Stimulated activated memory B cell treated with anti-CD40 and anti-IgM and Interleukin-4, amounts not matched to agents 10 μg/mL and 1 μg/mL and 100 μg/mL, for 72 hours (primary cell): ENCODE measurements around the gene OR2T33.
"Not testable (repeated sequence)": the region's sequence is repeated elsewhere in the genome, so short reads cannot be mapped to it uniquely, and the experiment has no call there.

Source experiments
- ATAC-seq: fragments of 150-1000 bp; cut with Tn5 transposase; 2 replicates; pipeline ENCODE4 v1.10.0; 2021
- H3K27ac Mint-ChIP-seq: one replicate; pipeline ENCODE4 v1.8.0; 2022; ENCODE audit warnings: mild to moderate bottlenecking, mixed read lengths
- H3K27me3 Mint-ChIP-seq: one replicate; pipeline ENCODE4 v1.8.0; 2022; ENCODE audit warnings: mixed read lengths
- H3K36me3 Mint-ChIP-seq: one replicate; pipeline ENCODE4 v1.8.0; 2022; ENCODE audit warnings: mixed read lengths
- H3K4me1 Mint-ChIP-seq: one replicate; pipeline ENCODE4 v1.8.0; 2022; ENCODE audit warnings: mixed read lengths
- H3K4me3 Mint-ChIP-seq: one replicate; pipeline ENCODE4 v1.8.0; 2022; ENCODE audit warnings: mild to moderate bottlenecking, moderate library complexity, mixed read lengths
- H3K9me3 Mint-ChIP-seq: one replicate; pipeline ENCODE4 v1.8.0; 2022; ENCODE audit warnings: mixed read lengths

Gene OR2T33

GRCh38 chr1:248277876-248278275, at the start of gene OR2T33:
Gene OR2T33 (minus strand): TSS chr1:248277976. CDS start chr1:248273814, 4,162 bp downstream.
- Mint-ChIP-seq H3K4me3 (no peak within 1 kb of the TSS), H3K36me3 (no peaks in the 10 kb centered on the region), H3K27me3 (no peaks in the 10 kb centered on the region), H3K27ac (no peak within 1 kb of the TSS), H3K9me3 (peaks cover 3% of the 10 kb centered on the region), H3K4me1 (no peaks in the 10 kb centered on the region)
- ATAC-seq: no peak

GRCh38 chr1:248324468-248324867, 46.7 kb upstream of the OR2T33 start, which contains the start of gene OR2M7:
Gene OR2M7 (minus strand): TSS chr1:248324568. CDS start chr1:248324568, 0 bp downstream.
- Mint-ChIP-seq H3K9me3 (no peaks in the 10 kb centered on the region), H3K27ac (no peak within 1 kb of the TSS), H3K27me3 (peaks cover 28% of the 10 kb centered on the region), H3K4me3 (no peak within 1 kb of the TSS), H3K4me1 (no peaks in the 10 kb centered on the region), H3K36me3 (no peaks in the 10 kb centered on the region)
- ATAC-seq: no peak

DNA sequence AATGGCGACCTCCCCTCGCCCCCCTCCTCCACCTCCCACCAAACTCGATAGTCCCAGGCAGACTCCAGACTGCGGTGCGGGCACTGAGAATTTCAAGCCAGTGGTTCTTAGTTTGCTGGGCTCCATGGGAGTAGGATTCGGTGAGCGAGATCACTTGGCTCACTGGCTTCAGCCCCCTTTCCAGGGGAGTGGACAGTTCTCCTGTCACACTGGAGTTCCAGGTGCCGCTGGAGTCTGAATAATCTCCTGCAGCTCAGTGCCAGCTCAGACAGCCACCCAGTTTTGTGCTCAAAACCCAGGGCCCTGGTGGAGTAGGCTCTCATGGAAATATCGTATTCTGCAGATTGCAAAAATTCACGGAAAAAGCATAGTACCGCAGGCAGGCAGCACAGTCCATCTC, 39.0 kb upstream of the OR2T33 start:
- no peak for ATAC-seq
- H3K4me3 Mint-ChIP-seq: no peak overlapping the region
- H3K4me1 Mint-ChIP-seq: no peaks in the 10 kb centered on the region
- peaks cover 18% of the 10 kb centered on the region for H3K9me3 Mint-ChIP-seq
- peaks cover 65% of the 10 kb centered on the region for H3K27me3 Mint-ChIP-seq
- no peaks in the 10 kb centered on the region for H3K36me3 Mint-ChIP-seq
- H3K27ac Mint-ChIP-seq: no peak overlapping the region

DNA sequence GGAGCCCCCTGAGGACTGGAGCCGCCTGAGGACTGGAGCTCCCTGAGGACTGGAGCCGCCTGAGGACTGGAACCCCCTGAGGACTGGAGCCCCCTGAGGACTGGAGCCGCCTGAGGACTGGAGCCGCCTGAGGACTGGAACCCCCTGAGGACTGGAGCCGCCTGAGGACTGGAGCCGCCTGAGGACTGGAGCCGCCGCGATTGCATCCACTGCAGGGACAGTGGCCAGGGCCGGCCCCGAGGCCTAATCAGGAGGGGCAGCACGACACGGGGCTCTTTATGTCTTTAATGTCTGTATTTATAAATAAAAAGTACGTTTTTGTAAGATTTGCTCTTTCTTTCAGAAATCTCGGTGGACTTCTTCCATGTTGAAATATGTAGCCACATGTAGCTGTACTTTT, 29.0 kb upstream of the OR2T33 start:
- H3K27ac Mint-ChIP-seq, H3K4me3 Mint-ChIP-seq, ATAC-seq, H3K36me3 Mint-ChIP-seq, H3K9me3 Mint-ChIP-seq, H3K27me3 Mint-ChIP-seq, H3K4me1 Mint-ChIP-seq: not testable (repeated sequence)

GRCh38 chr1:248306103-248306502, 28.3 kb upstream of the OR2T33 start:
- no peaks in the 10 kb centered on the region for H3K27me3 Mint-ChIP-seq
- no peak for ATAC-seq
- no peak overlapping the region for H3K27ac Mint-ChIP-seq
- H3K36me3 Mint-ChIP-seq: no peaks in the 10 kb centered on the region
- H3K9me3 Mint-ChIP-seq: no peaks in the 10 kb centered on the region
- no peak overlapping the region for H3K4me3 Mint-ChIP-seq
- no peaks in the 10 kb centered on the region for H3K4me1 Mint-ChIP-seq

DNA sequence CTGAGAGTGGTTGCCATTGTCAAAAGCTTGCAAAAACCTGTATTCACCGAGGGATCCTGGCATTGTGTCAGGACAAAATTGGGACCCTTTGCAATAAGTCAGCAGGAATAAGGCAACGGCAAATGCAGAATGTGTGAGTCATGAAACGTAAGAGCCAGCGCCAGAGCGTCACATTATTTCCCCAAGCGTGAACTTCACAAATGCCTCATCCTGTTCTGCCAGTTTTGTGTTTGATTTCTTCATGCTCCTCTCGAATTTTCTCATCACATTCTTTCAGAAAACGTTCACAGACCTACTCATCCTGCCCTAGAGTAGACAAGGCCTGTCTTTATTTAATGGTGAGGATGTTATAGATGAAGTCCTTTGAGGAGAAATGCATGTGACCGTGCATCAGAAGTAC, 27.9 kb upstream of the OR2T33 start:
- not testable (repeated sequence) for H3K27ac Mint-ChIP-seq, H3K4me3 Mint-ChIP-seq, H3K27me3 Mint-ChIP-seq, ATAC-seq, H3K36me3 Mint-ChIP-seq, H3K9me3 Mint-ChIP-seq, H3K4me1 Mint-ChIP-seq

DNA sequence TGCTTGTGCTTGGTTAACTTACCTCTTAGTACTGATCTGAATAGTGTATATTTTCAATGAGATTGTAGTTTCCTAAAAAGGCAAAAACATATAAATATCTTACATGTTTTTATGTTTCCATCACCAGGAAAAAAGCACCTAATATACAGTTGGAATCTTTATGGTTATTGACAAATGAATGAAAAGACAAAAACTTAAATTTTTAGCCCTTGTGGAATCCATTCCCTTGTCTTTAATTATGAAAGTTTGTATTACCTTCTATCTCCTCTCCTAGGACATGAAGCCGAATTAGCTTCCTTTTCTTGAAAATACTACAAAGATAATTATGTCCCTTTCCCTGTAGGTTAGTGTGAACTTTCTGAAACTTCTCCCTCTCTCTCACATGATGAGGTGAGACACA, 25.5 kb upstream of the OR2T33 start, which contains the start of gene OR2T12:
Gene OR2T12 (minus strand): TSS at position 101 of the 400 bp plus-strand sequence. CDS start 7,846 bp downstream, outside the sequence.
- no peak for ATAC-seq
- Mint-ChIP-seq H3K4me3 (no peak within 1 kb of the TSS), H3K4me1 (no peaks in the 10 kb centered on the region), H3K36me3 (no peaks in the 10 kb centered on the region), H3K27ac (no peak within 1 kb of the TSS), H3K9me3 (no peaks in the 10 kb centered on the region), H3K27me3 (no peaks in the 10 kb centered on the region)

GRCh38 chr1:248288391-248288790, 10.6 kb upstream of the OR2T33 start:
- no peak for ATAC-seq
- H3K4me1 Mint-ChIP-seq: no peaks in the 10 kb centered on the region
- no peaks in the 10 kb centered on the region for H3K9me3 Mint-ChIP-seq
- no peak overlapping the region for H3K27ac Mint-ChIP-seq
- H3K27me3 Mint-ChIP-seq: no peaks in the 10 kb centered on the region
- H3K36me3 Mint-ChIP-seq: no peaks in the 10 kb centered on the region
- no peak overlapping the region for H3K4me3 Mint-ChIP-seq

DNA sequence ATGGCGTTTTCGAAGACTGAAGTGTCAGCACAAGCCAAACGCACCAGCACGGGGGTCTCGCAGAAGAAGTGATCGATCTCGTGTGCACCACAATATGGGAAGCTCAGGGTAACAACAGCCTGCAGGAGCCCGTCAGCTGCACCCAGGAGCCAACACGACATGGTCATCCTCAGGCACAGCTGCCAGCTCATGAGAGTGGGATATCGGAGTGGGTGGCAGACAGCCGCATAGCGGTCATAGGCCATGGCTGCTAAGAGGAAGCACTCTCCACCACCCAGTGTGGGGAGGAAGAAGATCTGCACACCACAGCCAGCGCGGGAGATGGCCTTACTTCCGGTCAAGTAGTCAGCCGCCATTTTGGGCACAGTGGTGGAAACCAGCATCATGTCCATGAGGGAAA, 4.6 kb downstream of the OR2T33 start:
- not testable (repeated sequence) for H3K4me3 Mint-ChIP-seq, H3K27me3 Mint-ChIP-seq, H3K27ac Mint-ChIP-seq, H3K36me3 Mint-ChIP-seq, H3K9me3 Mint-ChIP-seq, H3K4me1 Mint-ChIP-seq
- peak; percentile 20 for ATAC-seq

DNA sequence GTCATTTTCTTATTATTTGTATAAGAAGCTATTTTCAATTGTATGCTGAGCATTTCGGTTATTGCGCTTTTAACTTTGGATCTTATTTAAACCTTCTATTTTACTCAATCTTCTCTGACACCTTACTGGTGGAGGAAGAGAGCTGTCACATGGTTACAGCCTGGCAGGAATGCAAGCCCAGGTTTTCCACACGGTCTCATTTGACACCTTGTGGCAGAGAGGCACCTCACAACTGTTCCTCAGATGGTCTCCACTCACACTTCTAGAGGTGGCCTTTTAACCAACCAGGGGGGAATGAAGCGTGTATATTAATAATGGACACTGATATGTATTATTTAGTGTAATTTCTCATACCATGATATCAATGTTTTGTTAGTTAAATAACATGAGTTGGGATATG, 9.6 kb downstream of the OR2T33 start:
- H3K9me3 Mint-ChIP-seq: peaks cover 13% of the 10 kb centered on the region
- peaks cover 8% of the 10 kb centered on the region for H3K27me3 Mint-ChIP-seq
- no peak for ATAC-seq
- H3K4me3 Mint-ChIP-seq: no peak overlapping the region
- no peaks in the 10 kb centered on the region for H3K4me1 Mint-ChIP-seq
- no peak overlapping the region for H3K27ac Mint-ChIP-seq
- no peaks in the 10 kb centered on the region for H3K36me3 Mint-ChIP-seq

GRCh38 chr1:248259309-248259708, 18.5 kb downstream of the OR2T33 start:
- not testable (repeated sequence) for H3K36me3 Mint-ChIP-seq

DNA sequence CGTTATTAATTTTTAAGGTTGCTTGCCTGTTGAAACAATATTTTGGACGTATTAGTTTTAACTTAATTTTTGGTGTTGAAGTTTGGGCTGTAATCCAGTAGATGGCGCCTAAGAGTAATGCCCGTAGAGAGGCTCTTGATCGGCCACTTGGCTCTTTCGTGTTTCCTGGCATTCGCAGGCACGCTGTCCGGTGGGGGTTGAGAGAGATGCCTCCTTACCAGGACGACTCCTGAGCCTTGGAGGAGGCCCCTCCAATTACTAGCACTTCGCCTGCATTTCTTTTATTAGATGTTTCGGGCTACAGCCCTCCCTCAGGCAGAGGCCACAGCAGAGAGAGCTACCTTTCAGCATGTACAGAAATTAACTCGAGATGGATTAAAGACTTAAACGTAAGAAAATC, 34.6 kb downstream of the OR2T33 start:
- Mint-ChIP-seq H3K4me1 (peaks cover 6% of the 10 kb centered on the region), H3K4me3 (peak overlapping the region; percentile 41), H3K27me3 (peaks cover 27% of the 10 kb centered on the region), H3K27ac (no peak overlapping the region), H3K36me3 (no peaks in the 10 kb centered on the region), H3K9me3 (no peaks in the 10 kb centered on the region)
- ATAC-seq: no peak

More at GRCh38 chr1:248259309-248259708, 18.5 kb downstream of the OR2T33 start:
- ATAC-seq, H3K4me1 Mint-ChIP-seq, H3K27me3 Mint-ChIP-seq, H3K4me3 Mint-ChIP-seq, H3K27ac Mint-ChIP-seq: not testable (repeated sequence)
- peaks cover 30% of the 10 kb centered on the region for H3K9me3 Mint-ChIP-seq

DNA sequence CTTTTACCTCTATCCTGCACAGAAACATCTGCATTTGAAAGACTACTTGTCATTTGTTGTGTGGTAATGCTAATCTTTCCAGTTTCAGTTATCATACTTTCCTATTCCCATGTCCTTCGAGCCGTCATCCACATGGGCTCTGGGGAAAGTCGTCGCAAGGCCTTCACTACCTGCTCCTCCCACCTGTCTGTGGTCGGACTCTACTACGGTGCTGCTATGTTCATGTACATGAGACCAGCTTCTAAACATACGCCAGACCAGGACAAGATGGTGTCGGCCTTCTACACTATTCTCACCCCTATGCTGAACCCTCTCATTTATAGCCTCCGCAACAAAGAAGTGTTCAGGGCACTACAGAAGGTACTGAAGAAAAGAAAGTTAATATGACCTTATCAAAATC, 38.3 kb downstream of the OR2T33 start:
- no peak overlapping the region for H3K4me3 Mint-ChIP-seq
- no peak overlapping the region for H3K27ac Mint-ChIP-seq
- ATAC-seq: no peak
- H3K27me3 Mint-ChIP-seq: peaks cover 10% of the 10 kb centered on the region
- no peaks in the 10 kb centered on the region for H3K36me3 Mint-ChIP-seq
- no peaks in the 10 kb centered on the region for H3K9me3 Mint-ChIP-seq
- peaks cover 6% of the 10 kb centered on the region for H3K4me1 Mint-ChIP-seq

DNA sequence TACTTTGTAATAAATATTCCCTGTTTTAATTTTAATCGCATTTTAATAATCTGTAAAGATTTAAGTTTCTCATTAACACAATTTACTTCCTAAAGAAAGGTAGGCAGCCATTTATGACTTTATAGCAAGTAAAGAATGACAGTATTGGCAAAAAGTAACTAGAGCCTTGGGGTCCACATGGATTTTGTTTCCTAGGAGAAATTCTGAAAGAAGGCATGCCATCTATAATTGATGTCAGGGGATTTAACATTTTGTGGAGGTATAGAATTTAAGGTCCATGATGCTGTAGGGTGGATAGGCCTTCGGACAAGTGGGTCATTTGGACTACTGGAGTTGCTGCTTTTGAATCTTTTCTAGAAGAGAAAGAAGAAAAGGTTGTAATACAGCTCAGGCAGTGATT, 46.7 kb downstream of the OR2T33 start, which contains the start of gene OR2M4:
Gene OR2M4 (plus strand): TSS at position 301 of the 400 bp plus-strand sequence. CDS start 7,512 bp downstream, outside the sequence.
- no peaks in the 10 kb centered on the region for H3K4me1 Mint-ChIP-seq
- peaks cover 14% of the 10 kb centered on the region for H3K9me3 Mint-ChIP-seq
- H3K4me3 Mint-ChIP-seq: no peak within 1 kb of the TSS
- H3K27me3 Mint-ChIP-seq: peaks cover 22% of the 10 kb centered on the region
- ATAC-seq: no peak
- H3K27ac Mint-ChIP-seq: no peak within 1 kb of the TSS
- no peaks in the 10 kb centered on the region for H3K36me3 Mint-ChIP-seq

DNA sequence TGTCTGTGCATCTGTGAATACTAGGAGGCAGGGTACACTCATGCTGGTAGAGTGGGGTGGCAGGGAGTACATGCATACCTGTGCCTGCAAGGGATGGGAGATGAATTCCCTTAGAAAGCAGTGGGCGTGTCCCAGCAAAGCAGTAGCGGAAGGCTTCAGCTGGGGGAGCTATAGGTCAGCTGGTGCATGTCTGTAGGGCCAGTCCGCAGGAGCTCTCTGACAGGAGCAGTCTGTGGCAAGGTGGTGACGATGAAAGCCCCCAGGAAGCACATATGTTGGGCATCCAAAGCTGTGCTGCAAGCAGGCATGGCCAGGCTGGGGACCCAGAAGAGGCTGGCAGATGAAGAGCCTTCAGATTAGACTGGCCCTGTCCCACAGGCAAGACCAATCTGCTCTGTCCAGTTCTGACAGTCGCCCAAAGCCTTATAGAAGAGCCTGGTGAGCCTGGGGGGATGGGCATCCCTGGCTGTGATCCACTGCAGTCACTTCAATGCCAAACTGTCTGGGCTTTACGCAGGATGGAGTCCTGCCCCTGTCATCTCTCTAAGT, 48.3 kb downstream of the OR2T33 start:
- Mint-ChIP-seq H3K27ac (no peak overlapping the region), H3K4me1 (no peaks in the 10 kb centered on the region), H3K4me3 (no peak overlapping the region), H3K9me3 (peaks cover 14% of the 10 kb centered on the region), H3K27me3 (peaks cover 22% of the 10 kb centered on the region), H3K36me3 (no peaks in the 10 kb centered on the region)
- no peak for ATAC-seq

DNA sequence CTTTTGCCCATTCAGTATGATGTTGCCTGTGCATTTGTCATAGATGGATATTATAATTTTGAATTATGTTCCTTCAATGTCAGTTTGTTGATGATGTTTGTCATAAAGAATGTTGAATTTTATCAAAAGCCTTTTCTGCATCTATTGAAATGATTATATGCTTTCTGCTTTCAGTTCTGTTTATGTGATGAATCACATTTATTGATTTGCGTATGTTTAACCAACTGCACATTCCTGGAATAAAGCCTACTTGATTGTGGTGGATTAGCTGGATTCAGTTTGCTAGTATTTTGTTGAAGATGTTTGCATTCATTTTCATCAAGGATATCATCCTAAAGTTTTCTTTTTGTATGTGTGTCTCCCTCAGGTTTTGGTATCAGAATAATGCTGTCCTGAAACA, 52.2 kb downstream of the OR2T33 start:
- H3K4me3 Mint-ChIP-seq: no peak overlapping the region
- H3K4me1 Mint-ChIP-seq: no peaks in the 10 kb centered on the region
- peaks cover 22% of the 10 kb centered on the region for H3K27me3 Mint-ChIP-seq
- no peaks in the 10 kb centered on the region for H3K36me3 Mint-ChIP-seq
- H3K27ac Mint-ChIP-seq: no peak overlapping the region
- H3K9me3 Mint-ChIP-seq: peaks cover 14% of the 10 kb centered on the region
- ATAC-seq: no peak
